ENCODE measurements around the gene COL16A1. TPM values are rescaled to one million over a fixed set of nuclear protein-coding genes. Genes with fewer than 3 reads are reported as not detected.

COL16A1 gene
- total RNA-seq, 4 donors from 2014 or later, result 79.7 to 128 (median 94.7) TPM

DNA sequence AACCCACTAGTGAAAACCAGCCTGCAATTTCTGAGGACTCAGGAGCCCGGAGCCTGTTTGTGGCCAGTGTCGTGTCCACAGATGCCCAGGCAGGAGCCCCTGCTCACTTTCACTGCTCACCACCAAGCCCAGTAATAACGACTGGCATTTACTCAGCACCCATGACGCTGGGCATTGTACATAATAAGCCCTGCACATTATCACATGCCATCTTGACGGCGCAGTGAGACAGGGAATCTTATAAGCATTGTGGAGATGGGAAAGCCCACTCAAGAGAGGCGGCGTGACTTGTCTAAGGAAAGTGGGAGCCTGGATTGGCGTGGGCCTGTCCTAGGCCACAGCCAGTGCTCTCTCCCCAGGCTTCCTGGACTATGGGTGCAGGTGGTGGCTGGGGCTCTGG is 30.4 kb downstream of the COL16A1 start:
- TF ChIP-seq POLR2A (IDR thresholded peaks at IDR 0.05), result no peak
- TF ChIP-seq, protein P1, sequence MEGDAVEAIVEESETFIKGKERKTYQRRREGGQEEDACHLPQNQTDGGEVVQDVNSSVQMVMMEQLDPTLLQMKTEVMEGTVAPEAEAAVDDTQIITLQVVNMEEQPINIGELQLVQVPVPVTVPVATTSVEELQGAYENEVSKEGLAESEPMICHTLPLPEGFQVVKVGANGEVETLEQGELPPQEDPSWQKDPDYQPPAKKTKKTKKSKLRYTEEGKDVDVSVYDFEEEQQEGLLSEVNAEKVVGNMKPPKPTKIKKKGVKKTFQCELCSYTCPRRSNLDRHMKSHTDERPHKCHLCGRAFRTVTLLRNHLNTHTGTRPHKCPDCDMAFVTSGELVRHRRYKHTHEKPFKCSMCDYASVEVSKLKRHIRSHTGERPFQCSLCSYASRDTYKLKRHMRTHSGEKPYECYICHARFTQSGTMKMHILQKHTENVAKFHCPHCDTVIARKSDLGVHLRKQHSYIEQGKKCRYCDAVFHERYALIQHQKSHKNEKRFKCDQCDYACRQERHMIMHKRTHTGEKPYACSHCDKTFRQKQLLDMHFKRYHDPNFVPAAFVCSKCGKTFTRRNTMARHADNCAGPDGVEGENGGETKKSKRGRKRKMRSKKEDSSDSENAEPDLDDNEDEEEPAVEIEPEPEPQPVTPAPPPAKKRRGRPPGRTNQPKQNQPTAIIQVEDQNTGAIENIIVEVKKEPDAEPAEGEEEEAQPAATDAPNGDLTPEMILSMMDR (IDR thresholded peaks at IDR 0.05), result no peak
- intact Hi-C loops (cut with DNase I; ENCODE audit: low total_unique reads), result no loop called here
- no peak for DNase-seq (ENCODE audit: low spot score in 2 of 2)
- no peak overlapping the region for H3K4me3 ChIP-seq (ENCODE audit: low read depth, poor library complexity, severe bottlenecking)
- 88 to 90% methylated on average over 9 of the region's 9 CpGs for WGBS, 2 donors

DNA sequence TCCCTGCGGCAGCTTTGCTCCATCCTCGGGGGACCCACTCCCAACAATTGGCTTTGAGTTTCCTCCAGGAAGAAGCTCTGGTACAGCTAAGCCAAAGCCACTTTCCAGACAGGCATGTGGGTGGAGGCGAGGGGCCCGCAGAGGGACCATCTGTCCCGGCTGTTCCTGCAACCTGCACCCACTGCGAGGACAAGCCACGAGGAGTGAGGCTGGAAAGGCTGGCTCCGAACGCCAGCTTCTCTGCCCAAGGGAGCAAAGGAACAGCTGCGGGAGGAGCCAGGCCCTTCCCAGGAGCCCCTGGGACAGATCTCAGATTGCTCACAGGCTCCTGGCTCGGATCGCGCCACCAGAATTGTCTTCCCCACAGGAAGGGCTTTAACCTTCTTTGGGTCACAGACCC is 30.8 kb downstream of the COL16A1 start:
- intact Hi-C loops (cut with DNase I; ENCODE audit: low total_unique reads), result no loop called here
- TF ChIP-seq, protein P1 (IDR thresholded peaks at IDR 0.05), result no peak
- TF ChIP-seq POLR2A (IDR thresholded peaks at IDR 0.05), result no peak
- 45 to 62% methylated on average over 13 of the region's 13 CpGs for WGBS, 2 donors
- no peak for DNase-seq (ENCODE audit: low spot score in 2 of 2)
- no peak overlapping the region for H3K4me3 ChIP-seq (ENCODE audit: low read depth, poor library complexity, severe bottlenecking)

DNA sequence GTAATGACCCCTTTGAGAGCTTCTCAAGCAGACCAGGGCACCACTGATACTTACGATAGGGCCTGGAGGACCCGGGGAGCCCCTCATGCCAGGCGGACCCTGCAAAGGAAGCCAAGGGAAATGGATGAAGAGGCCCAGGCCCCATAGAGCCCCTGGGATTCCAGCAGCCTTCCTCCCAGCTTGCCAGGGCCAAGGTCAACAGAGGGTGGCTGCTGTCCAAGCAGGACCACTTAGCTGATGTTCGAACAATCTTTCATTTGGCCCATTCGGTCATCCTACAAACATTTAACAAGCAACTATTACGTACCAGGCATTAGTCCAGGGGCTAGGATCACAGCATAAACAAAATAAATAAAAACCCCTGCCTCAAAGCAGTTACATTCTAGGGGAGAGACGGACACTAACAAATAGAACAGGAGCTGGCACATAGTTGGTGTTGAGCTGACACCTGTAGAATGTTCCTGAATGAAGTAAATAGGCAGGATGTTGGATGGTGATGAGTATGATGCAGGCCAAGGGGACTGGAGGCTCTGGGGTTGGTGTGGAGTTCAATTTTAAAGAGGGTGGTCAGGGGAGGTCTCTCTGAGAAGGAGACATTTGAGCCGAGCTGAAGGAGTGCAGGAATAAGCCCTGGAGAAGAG is 32.1 kb downstream of the COL16A1 start:
- WGBS, 2 donors, result 87 to 91% methylated on average over 5 to 8 of the region's 8 CpGs
- TF ChIP-seq POLR2A (IDR thresholded peaks at IDR 0.05), result no peak
- TF ChIP-seq, protein P1 (IDR thresholded peaks at IDR 0.05), result no peak
- intact Hi-C loops (cut with DNase I; ENCODE audit: low total_unique reads), result no loop called here
- H3K4me3 ChIP-seq (ENCODE audit: low read depth, poor library complexity, severe bottlenecking), result no peak overlapping the region
- no peak for DNase-seq (ENCODE audit: low spot score in 2 of 2)

DNA sequence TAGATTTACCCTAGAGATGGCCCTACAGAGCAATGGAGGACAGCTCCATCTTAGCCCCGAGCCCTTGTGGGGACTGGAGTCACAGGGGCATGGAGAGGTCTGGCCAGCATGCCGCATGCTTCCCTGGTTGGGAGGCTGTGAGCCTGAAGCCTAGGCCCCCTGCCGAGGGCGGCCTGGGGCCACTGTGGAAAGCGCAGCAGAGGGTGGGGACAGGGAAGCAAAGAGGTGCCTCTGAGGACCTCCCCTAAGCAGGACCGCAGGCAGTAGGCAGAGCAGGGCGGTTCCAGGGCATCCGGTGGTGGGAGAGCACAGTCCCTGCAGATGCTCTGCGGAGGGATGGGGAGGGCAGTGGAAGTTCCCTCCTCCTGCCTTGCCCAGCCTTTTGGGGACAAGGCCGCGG is 32.7 kb downstream of the COL16A1 start:
- H3K4me3 ChIP-seq (ENCODE audit: low read depth, poor library complexity, severe bottlenecking), result no peak overlapping the region
- WGBS, 2 donors, result 77 to 100% methylated on average over 9 to 11 of the region's 11 CpGs
- TF ChIP-seq, protein P1 (IDR thresholded peaks at IDR 0.05), result no peak
- no peak for TF ChIP-seq POLR2A (IDR thresholded peaks at IDR 0.05)
- DNase-seq (ENCODE audit: low spot score in 2 of 2), result no peak
- intact Hi-C loops (cut with DNase I; ENCODE audit: low total_unique reads), result no loop called here

DNA sequence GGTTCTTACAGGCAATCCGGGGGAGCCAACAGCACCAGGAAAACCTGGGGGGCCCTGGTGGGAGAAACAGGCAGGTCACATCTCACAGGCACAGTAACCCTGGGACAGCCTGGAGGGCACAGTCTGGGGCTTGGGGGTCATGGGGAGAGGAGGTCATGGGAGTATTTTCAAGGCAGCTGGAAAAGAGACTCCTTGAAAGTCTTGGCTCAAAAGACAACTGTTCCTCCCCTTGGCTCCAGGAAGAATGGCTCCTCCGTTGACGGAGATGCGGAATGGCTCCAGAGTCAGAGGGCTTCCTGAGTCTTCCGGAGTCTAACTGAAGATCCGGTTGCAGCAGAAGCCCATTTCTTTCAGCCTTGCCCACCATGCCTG is 33.2 kb downstream of the COL16A1 start:
- intact Hi-C loops (cut with DNase I; ENCODE audit: low total_unique reads), result no loop called here
- no peak for DNase-seq (ENCODE audit: low spot score in 2 of 2)
- 21 to 59% methylated on average over 6 of the region's 6 CpGs for WGBS, 2 donors
- TF ChIP-seq, protein P1 (IDR thresholded peaks at IDR 0.05), result no peak
- TF ChIP-seq POLR2A (IDR thresholded peaks at IDR 0.05), result no peak
- H3K4me3 ChIP-seq (ENCODE audit: low read depth, poor library complexity, severe bottlenecking), result no peak overlapping the region

Data from lower leg skin (tissue), 4 donors.